Measurements from ENCODE around the gene RFC1. TPM values are rescaled to one million over a fixed set of nuclear protein-coding genes. Genes with fewer than 3 reads are reported as not detected.

Gene RFC1
- total and polyA plus RNA-seq, 9 of the 15 experiments (the other 6 are each of a cell fraction or from before 2014, with no cell fraction given): 16.8 to 85.6 (median 45.2) TPM

GRCh38 chr4:39369301-39369700 lies 3.1 kb upstream of the RFC1 start (continued):
- TF ChIP-seq ZNF134 (CRISPR knock-in tag; conservative IDR thresholded peaks at IDR 0.05): 0 out of 2 replicates have a peak, but pooled peaks have one; percentile 25
- no peak for TF ChIP-seq ZNF280B (CRISPR knock-in tag; IDR thresholded peaks at IDR 0.05)
- TF ChIP-seq RNF2 (IDR thresholded peaks at IDR 0.05): no peak
- no peak for TF ChIP-seq BRF1 (IDR thresholded peaks at IDR 0.05; ENCODE audit: borderline replicate concordance, extremely low read depth, insufficient read length)
- TF ChIP-seq ZKSCAN3 (CRISPR knock-in tag; IDR thresholded peaks at IDR 0.05): no peak
- no peak for TF ChIP-seq ZNF445 (CRISPR knock-in tag; IDR thresholded peaks at IDR 0.05; ENCODE audit: low read depth)
- TF ChIP-seq TRIM24 (IDR thresholded peaks at IDR 0.05): peak; percentile 68 to 78
- TF ChIP-seq RNF219 (CRISPR knock-in tag; IDR thresholded peaks at IDR 0.05): no peak
- TF ChIP-seq SMARCA4 (IDR thresholded peaks at IDR 0.05): peak; percentile 90; the same call in 1 of the 2 replicates
- no peak for TF ChIP-seq SRF (CRISPR knock-in tag; IDR thresholded peaks at IDR 0.05)
- no peak for TF ChIP-seq ZBTB9 (CRISPR knock-in tag; IDR thresholded peaks at IDR 0.05)
- 0 out of 2 replicates have a peak, but pooled peaks have one; percentile 53 for TF ChIP-seq SMAD3 (CRISPR knock-in tag; conservative IDR thresholded peaks at IDR 0.05)
- TF ChIP-seq ARNT (IDR thresholded peaks at IDR 0.05): 0 out of 4 replicates have a peak, but pooled peaks of 1 of the 2 experiments have one; percentile 48
- no peak for TF ChIP-seq ZNF431 (CRISPR knock-in tag; IDR thresholded peaks at IDR 0.05)
- no peak for TF ChIP-seq ASH1L (IDR thresholded peaks at IDR 0.05; ENCODE audit: borderline replicate concordance, low read depth, partially characterized antibody)
- TF ChIP-seq MBD1 (CRISPR knock-in tag; IDR thresholded peaks at IDR 0.05): no peak
- TF ChIP-seq HBP1 (CRISPR knock-in tag; IDR thresholded peaks at IDR 0.05): no peak
- TF ChIP-seq FOXK1 (CRISPR knock-in tag; IDR thresholded peaks at IDR 0.05; ENCODE audit: borderline replicate concordance): no peak
